NCI-H146 (cell line): ENCODE measurements around the gene PLCD3.

Experiments used
- DNase-seq: peaks from one replicate; lab custom pipeline; 2025; lab: John Stamatoyannopoulos, UW

Gene PLCD3

GRCh38 chr17:45149669-45150664 lies 17.7 kb upstream of the PLCD3 start:
- DNase-seq, result peak; percentile 57

- peak; percentile 81 for DNase-seq
These were observed 16.8 kb upstream of the PLCD3 start for GRCh38 chr17:45149037-45149668.

- peak; percentile 100 for DNase-seq
These were observed 16.1 kb upstream of the PLCD3 start, which contains the start of gene HEXIM1 for GRCh38 chr17:45148183-45149036. TSS of gene HEXIM1 (plus strand) at chr17:45148475. CDS start at chr17:45149191, 716 bp downstream.

- peak; percentile 93 for DNase-seq
These were observed 15.4 kb upstream of the PLCD3 start for GRCh38 chr17:45147581-45148182.

GRCh38 chr17:45146890-45147580 lies 14.7 kb upstream of the PLCD3 start:
- DNase-seq, result peak; percentile 87

- no peak for DNase-seq
These were observed 14.2 kb upstream of the PLCD3 start for GRCh38 chr17:45146592-45146889.

GRCh38 chr17:45146166-45146565 lies 13.9 kb upstream of the PLCD3 start:
- no peak for DNase-seq

- DNase-seq, result no peak
These were observed 12.7 kb upstream of the PLCD3 start for GRCh38 chr17:45145035-45145389.

- no peak for DNase-seq
These were observed 12.1 kb upstream of the PLCD3 start for GRCh38 chr17:45144199-45145034.

GRCh38 chr17:45143767-45144198 lies 11.5 kb upstream of the PLCD3 start:
- no peak for DNase-seq

GRCh38 chr17:45143094-45143670 lies 10.9 kb upstream of the PLCD3 start:
- no peak for DNase-seq

- DNase-seq, result no peak
These were observed 7.2 kb upstream of the PLCD3 start for GRCh38 chr17:45139533-45139920.

- no peak for DNase-seq
These were observed 6.7 kb upstream of the PLCD3 start for GRCh38 chr17:45138911-45139532.

GRCh38 chr17:45137561-45138305 lies 5.4 kb upstream of the PLCD3 start:
- no peak for DNase-seq

GRCh38 chr17:45136846-45137560 lies 4.7 kb upstream of the PLCD3 start:
- DNase-seq, result no peak

GRCh38 chr17:45135978-45136791 lies 3.9 kb upstream of the PLCD3 start:
- no peak for DNase-seq
